ENCODE results near the gene ZFP92. TPM values are rescaled to one million over a fixed set of nuclear protein-coding genes. Genes with fewer than 3 reads are reported as not detected.

Gene ZFP92
- polyA plus RNA-seq, 1 donor from 2014 or later, result 0.21 TPM

DNA sequence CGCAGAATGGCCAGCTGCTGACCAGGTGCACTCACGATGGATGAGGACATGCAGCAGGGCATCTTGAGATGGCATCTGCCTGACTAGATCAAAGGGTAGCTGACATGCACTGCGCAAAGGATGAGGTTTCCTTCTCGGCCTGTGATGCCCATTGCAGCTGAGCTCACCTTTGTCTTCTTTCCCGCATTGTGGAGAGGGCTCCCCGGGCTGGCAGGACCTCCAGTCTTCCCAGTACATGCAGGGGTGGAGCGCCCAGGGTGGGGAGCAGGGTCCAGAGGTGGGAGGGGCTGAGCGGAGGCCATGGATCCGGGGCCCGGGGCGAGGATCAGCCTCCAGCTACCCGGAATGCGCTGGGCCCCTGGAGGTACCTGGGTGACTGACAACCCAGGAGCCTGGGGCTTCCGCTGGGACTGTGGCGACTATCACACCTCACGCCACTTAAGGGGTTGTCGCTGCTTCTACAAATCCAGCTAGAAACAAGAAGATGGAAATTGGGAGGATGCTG lies 22.6 kb downstream of the ZFP92 start:
- peaks cover 2 to 6% (median 4%) of the 10 kb centered on the region in 3 donors for H3K9me3 Mint-ChIP-seq
- H3K27ac Mint-ChIP-seq, result no peak overlapping the region
- peaks cover 7% of the 10 kb centered on the region for H3K27me3 Mint-ChIP-seq
- no peak overlapping the region for H3K4me3 Mint-ChIP-seq
- H3K4me1 Mint-ChIP-seq, result no peaks in the 10 kb centered on the region
- peaks cover 2% of the 10 kb centered on the region for H3K36me3 Mint-ChIP-seq

GRCh38 chrX:153434801-153435200 lies 23.5 kb downstream of the ZFP92 start:
- H3K27me3 Mint-ChIP-seq, result peaks cover 7% of the 10 kb centered on the region
- H3K4me1 Mint-ChIP-seq, result no peaks in the 10 kb centered on the region
- peaks cover 2 to 8% (median 2%) of the 10 kb centered on the region in 3 donors for H3K9me3 Mint-ChIP-seq
- H3K36me3 Mint-ChIP-seq, result no peaks in the 10 kb centered on the region
- H3K4me3 Mint-ChIP-seq, result no peak overlapping the region
- no peak overlapping the region for H3K27ac Mint-ChIP-seq

DNA sequence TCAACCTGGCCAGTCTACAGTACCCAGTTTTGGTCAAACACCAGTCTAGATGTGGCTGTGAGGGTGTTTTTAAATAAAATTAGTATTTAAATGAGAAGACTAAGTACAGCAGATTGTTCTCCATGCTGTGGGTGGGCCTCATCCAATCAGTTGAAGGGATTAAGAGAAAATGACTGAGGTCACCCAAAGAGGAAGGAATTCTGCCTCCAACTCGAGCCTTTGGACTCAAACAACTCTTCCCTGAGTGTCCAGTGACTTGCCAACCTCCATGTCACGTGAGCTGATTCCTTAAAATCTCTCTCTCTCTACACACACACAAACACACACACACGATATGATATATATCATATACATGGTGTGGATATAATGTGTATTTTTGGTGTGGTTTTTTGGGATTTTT lies 24.6 kb downstream of the ZFP92 start:
- H3K27me3 Mint-ChIP-seq, result peaks cover 6% of the 10 kb centered on the region
- H3K27ac Mint-ChIP-seq, result no peak overlapping the region

DNA sequence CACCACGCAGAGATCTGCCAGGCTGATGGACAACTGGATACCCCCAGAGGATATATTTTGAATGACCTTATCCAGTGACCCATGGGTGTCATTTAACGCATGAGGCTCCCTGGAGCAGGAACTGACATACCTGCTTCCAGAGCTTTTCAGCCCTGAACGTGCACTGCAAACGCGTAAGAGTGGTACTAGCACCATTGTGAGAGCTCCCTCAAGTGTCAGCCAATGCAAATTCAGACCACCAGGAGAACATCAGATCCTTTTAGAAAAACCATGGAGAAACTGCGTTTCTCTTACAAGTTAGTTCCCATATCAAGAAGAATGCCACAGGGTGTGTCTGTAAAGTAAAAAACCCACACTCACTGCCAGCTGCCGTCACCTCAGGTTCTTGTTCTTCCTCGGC lies 27.3 kb downstream of the ZFP92 start:
- Mint-ChIP-seq H3K9me3 (peaks cover 2 to 4% (median 2%) of the 10 kb centered on the region in 3 donors), H3K36me3 (no peaks in the 10 kb centered on the region), H3K27me3 (peaks cover 2% of the 10 kb centered on the region), H3K27ac (no peak overlapping the region), H3K4me3 (no peak overlapping the region), H3K4me1 (peaks cover 0 to 1% (median 0%) of the 10 kb centered on the region in 3 donors)

More for the DNA sequence above, 24.6 kb downstream of the ZFP92 start:
- peaks cover 0 to 1% (median 0%) of the 10 kb centered on the region in 3 donors for H3K4me1 Mint-ChIP-seq
- H3K9me3 Mint-ChIP-seq, result peaks cover 2 to 5% (median 2%) of the 10 kb centered on the region in 3 donors
- no peak overlapping the region for H3K4me3 Mint-ChIP-seq
- H3K36me3 Mint-ChIP-seq, result no peaks in the 10 kb centered on the region

GRCh38 chrX:153439977-153440376 lies 28.7 kb downstream of the ZFP92 start:
- peaks cover 2% of the 10 kb centered on the region for H3K27me3 Mint-ChIP-seq
- H3K36me3 Mint-ChIP-seq, result no peaks in the 10 kb centered on the region
- H3K9me3 Mint-ChIP-seq, result peaks cover 0 to 4% (median 2%) of the 10 kb centered on the region in 3 donors
- H3K4me1 Mint-ChIP-seq, result peaks cover 0 to 1% (median 0%) of the 10 kb centered on the region in 3 donors
- no peak overlapping the region for H3K4me3 Mint-ChIP-seq
- H3K27ac Mint-ChIP-seq, result no peak overlapping the region

- H3K36me3 Mint-ChIP-seq, result no peaks in the 10 kb centered on the region
- peaks cover 2% of the 10 kb centered on the region for H3K27me3 Mint-ChIP-seq
- H3K4me3 Mint-ChIP-seq, result no peak overlapping the region
- peaks cover 0 to 4% (median 2%) of the 10 kb centered on the region in 3 donors for H3K9me3 Mint-ChIP-seq
- peaks cover 0 to 1% (median 0%) of the 10 kb centered on the region in 3 donors for H3K4me1 Mint-ChIP-seq
- H3K27ac Mint-ChIP-seq, result no peak overlapping the region
These were observed 29.4 kb downstream of the ZFP92 start for GRCh38 chrX:153440556-153441135.

DNA sequence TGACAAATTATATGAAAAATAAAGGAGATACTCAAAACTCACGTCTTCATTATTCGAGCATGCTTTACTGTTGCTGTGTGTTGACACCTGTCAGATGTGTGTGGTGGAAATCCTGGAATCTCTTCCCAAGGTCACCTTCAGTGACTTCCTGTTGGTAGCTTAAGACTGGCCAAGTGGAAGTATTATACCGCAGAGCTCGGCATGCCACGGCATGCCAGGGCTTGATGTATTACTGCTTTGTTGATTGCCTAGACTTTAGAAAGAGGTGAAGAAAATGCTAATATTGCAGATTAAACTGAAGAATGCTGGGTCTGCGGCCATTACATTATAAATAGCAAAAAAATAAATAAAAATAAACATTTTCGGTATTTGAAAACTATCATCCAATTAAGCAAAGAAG lies 30.0 kb downstream of the ZFP92 start:
- Mint-ChIP-seq H3K9me3 (peaks cover 0 to 4% (median 0%) of the 10 kb centered on the region in 3 donors), H3K27ac (no peak overlapping the region), H3K4me3 (no peak overlapping the region), H3K27me3 (no peaks in the 10 kb centered on the region), H3K36me3 (no peaks in the 10 kb centered on the region), H3K4me1 (peaks cover 0 to 1% (median 0%) of the 10 kb centered on the region in 3 donors)

GRCh38 chrX:153441981-153442380 lies 30.7 kb downstream of the ZFP92 start:
- H3K4me3 Mint-ChIP-seq, result no peak overlapping the region
- H3K4me1 Mint-ChIP-seq, result peaks cover 0 to 1% (median 0%) of the 10 kb centered on the region in 3 donors
- no peaks in the 10 kb centered on the region for H3K36me3 Mint-ChIP-seq
- no peak overlapping the region for H3K27ac Mint-ChIP-seq
- no peaks in the 10 kb centered on the region for H3K27me3 Mint-ChIP-seq
- peaks cover 0 to 4% (median 0%) of the 10 kb centered on the region in 3 donors for H3K9me3 Mint-ChIP-seq

- Mint-ChIP-seq H3K27me3 (no peaks in the 10 kb centered on the region), H3K4me1 (peaks cover 0 to 1% (median 0%) of the 10 kb centered on the region in 3 donors), H3K4me3 (no peak overlapping the region), H3K36me3 (no peaks in the 10 kb centered on the region), H3K27ac (no peak overlapping the region), H3K9me3 (peaks cover 0 to 4% (median 0%) of the 10 kb centered on the region in 3 donors)
These were observed 31.2 kb downstream of the ZFP92 start for GRCh38 chrX:153442463-153442862.

GRCh38 chrX:153443476-153444332 lies 32.4 kb downstream of the ZFP92 start:
- no peak overlapping the region for H3K27ac Mint-ChIP-seq
- no peaks in the 10 kb centered on the region for H3K27me3 Mint-ChIP-seq
- H3K9me3 Mint-ChIP-seq, result peaks cover 0 to 4% (median 0%) of the 10 kb centered on the region in 3 donors
- peaks cover 0 to 1% (median 0%) of the 10 kb centered on the region in 3 donors for H3K4me1 Mint-ChIP-seq
- no peaks in the 10 kb centered on the region for H3K36me3 Mint-ChIP-seq
- no peak overlapping the region for H3K4me3 Mint-ChIP-seq

GRCh38 chrX:153444333-153445011 lies 33.2 kb downstream of the ZFP92 start:
- no peak overlapping the region for H3K4me3 Mint-ChIP-seq
- H3K4me1 Mint-ChIP-seq, result peaks cover 0 to 1% (median 0%) of the 10 kb centered on the region in 3 donors
- no peak overlapping the region for H3K27ac Mint-ChIP-seq
- peaks cover 0 to 4% (median 0%) of the 10 kb centered on the region in 3 donors for H3K9me3 Mint-ChIP-seq
- H3K36me3 Mint-ChIP-seq, result no peaks in the 10 kb centered on the region
- H3K27me3 Mint-ChIP-seq, result no peaks in the 10 kb centered on the region

DNA sequence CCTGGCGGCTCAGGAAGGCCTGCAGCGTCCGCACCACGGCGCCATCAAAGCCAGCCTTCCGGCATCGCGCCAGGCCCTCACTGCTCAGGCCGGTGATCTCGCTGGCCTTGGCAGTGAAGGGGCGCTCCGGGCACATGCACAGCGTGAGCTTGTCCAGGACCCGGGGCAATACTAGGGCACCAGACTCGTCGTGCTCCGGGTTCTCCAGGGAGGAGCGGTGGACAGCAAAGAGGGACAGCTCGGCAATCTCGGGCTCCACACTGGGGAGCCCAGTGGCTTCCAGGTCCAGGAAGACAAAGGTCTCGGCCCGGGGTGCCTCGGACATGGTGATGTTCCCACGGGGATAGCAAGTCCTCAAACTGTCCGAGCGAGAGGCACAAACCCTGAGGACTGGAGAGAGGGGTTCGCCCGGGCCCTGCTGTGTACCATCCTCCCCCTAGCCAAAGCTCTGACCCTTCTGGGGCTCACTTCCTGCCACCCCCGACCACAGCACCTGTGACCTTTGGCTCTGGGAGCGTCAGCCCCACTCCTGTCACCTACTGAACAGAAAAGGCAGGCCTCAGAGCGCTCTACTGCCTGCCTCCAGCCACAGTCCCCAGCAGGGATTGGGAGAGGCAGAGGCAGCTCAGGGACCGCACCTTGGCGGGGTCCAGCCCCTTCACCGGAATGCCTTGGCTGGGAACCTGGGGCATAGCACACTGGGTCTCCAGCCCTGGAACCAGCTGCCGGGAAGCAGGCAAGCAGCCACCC lies 34.0 kb downstream of the ZFP92 start:
- Mint-ChIP-seq H3K4me3 (no peak overlapping the region), H3K9me3 (no peaks in the 10 kb centered on the region), H3K4me1 (no peaks in the 10 kb centered on the region), H3K27ac (no peak overlapping the region), H3K27me3 (no peaks in the 10 kb centered on the region), H3K36me3 (no peaks in the 10 kb centered on the region)

GRCh38 chrX:153445856-153446635 lies 34.8 kb downstream of the ZFP92 start, which contains the start of gene TREX2:
Gene TREX2 (minus strand): TSS chrX:153446056. CDS start chrX:153445430, 626 bp downstream.
- Mint-ChIP-seq H3K9me3 (no peaks in the 10 kb centered on the region), H3K27ac (no peak within 1 kb of the TSS), H3K4me3 (peak within 1 kb of the TSS in 1 of 4 donors; percentile 18), H3K36me3 (no peaks in the 10 kb centered on the region), H3K4me1 (no peaks in the 10 kb centered on the region), H3K27me3 (no peaks in the 10 kb centered on the region)

GRCh38 chrX:153446636-153446936 lies 35.3 kb downstream of the ZFP92 start:
- Mint-ChIP-seq H3K36me3 (no peaks in the 10 kb centered on the region), H3K4me3 (peak overlapping the region in 1 of 4 donors; percentile 18), H3K27ac (no peak overlapping the region), H3K4me1 (no peaks in the 10 kb centered on the region), H3K27me3 (no peaks in the 10 kb centered on the region), H3K9me3 (no peaks in the 10 kb centered on the region)

Measured in IgD-negative memory B cell (primary cell).